Osteoblast (primary cell): ENCODE results near the gene NEU3. TPM values are rescaled to one million over a fixed set of nuclear protein-coding genes. Genes with fewer than 3 reads are reported as not detected.

Source experiments
- DNase-seq: peaks from one replicate; pipeline ENCODE4 v3.0.0; 2011; ENCODE audit warnings: low spot score, mixed read lengths; ENCODE audit not compliant: insufficient read length; ENCODE audit errors: missing footprints
- H2AFZ ChIP-seq: 2 replicates; pipeline ENCODE4 v1.6.0; 2011; ENCODE audit warnings: mild to moderate bottlenecking, low read length
- H3K27ac ChIP-seq: 2 replicates; pipeline ENCODE4 v1.5.1; 2011; ENCODE audit warnings: mild to moderate bottlenecking, low read depth, low read length, moderate library complexity
- H3K27me3 ChIP-seq: 2 replicates; pipeline ENCODE4 v1.6.0; 2012; ENCODE audit warnings: mild to moderate bottlenecking, control low read depth, inconsistent platforms, low read length, moderate library complexity; ENCODE audit not compliant: insufficient read depth
- H3K36me3 ChIP-seq: 2 replicates; pipeline ENCODE4 v1.5.1; 2011; ENCODE audit warnings: mild to moderate bottlenecking, low read length, control low read depth, moderate library complexity; ENCODE audit not compliant: insufficient read depth
- H3K4me1 ChIP-seq: 2 replicates; pipeline ENCODE4 v1.5.1; 2011; ENCODE audit warnings: mild to moderate bottlenecking, low read length, control low read depth, moderate library complexity; ENCODE audit not compliant: insufficient read depth
- H3K4me2 ChIP-seq: 2 replicates; pipeline ENCODE4 v1.6.0; 2011; ENCODE audit warnings: mild to moderate bottlenecking, low read length; ENCODE audit not compliant: insufficient read depth
- H3K4me3 ChIP-seq: fragments of 200-600 bp; sonication (generic); 3 replicates; pipeline ENCODE4 v1.5.1; 2012; ENCODE audit warnings: mild to moderate bottlenecking, low read length, inconsistent platforms; ENCODE audit not compliant: insufficient read depth
- H3K79me2 ChIP-seq: 2 replicates; pipeline ENCODE4 v1.6.0; 2012; ENCODE audit warnings: mild to moderate bottlenecking, low read length, control low read depth, inconsistent platforms; ENCODE audit not compliant: insufficient read depth
- H3K9me3 ChIP-seq: 2 replicates; pipeline ENCODE4 v1.5.1; 2011; ENCODE audit warnings: low read depth, low read length, control low read depth
- H4K20me1 ChIP-seq: 2 replicates; pipeline ENCODE4 v1.6.0; 2012; ENCODE audit warnings: mild to moderate bottlenecking, low read length, control low read depth; ENCODE audit not compliant: insufficient read depth
- CTCF ChIP-seq: IDR thresholded peaks from 2 replicates; pipeline ENCODE4 v1.5.1; 2011; ENCODE audit warnings: mild to moderate bottlenecking, low read depth, low read length, moderate library complexity; ENCODE audit errors: extremely low read depth
- total RNA-seq: library from RNA; depleted of rRNA; stranded (reverse); fragments of >200 nt; gene quantifications from 2 replicates; pipeline ENCODE4 v1.2.3, GENCODE V29; 2012

Gene NEU3
- total RNA-seq, 1 donor, result 6.9 TPM

- Histone ChIP-seq H3K27me3 (no peaks in the 10 kb centered on the region), H3K4me3 (no peak overlapping the region), H2AFZ (no peak overlapping the region), H3K9me3 (no peaks in the 10 kb centered on the region), H3K27ac (no peak overlapping the region), H3K79me2 (no peaks in the 10 kb centered on the region), H3K4me2 (no peak overlapping the region), H3K4me1 (peaks cover 22% of the 10 kb centered on the region), H3K36me3 (no peaks in the 10 kb centered on the region), H4K20me1 (no peaks in the 10 kb centered on the region)
- TF ChIP-seq CTCF, result no peak
- no peak for DNase-seq
Observed at GRCh38 chr11:75033916-75034315, 45.2 kb downstream of the NEU3 start.

GRCh38 chr11:75035256-75035655 lies 46.5 kb downstream of the NEU3 start:
- Histone ChIP-seq H3K36me3 (no peaks in the 10 kb centered on the region), H3K79me2 (no peaks in the 10 kb centered on the region), H4K20me1 (no peaks in the 10 kb centered on the region), H3K9me3 (no peaks in the 10 kb centered on the region), H3K4me2 (no peak overlapping the region), H3K27ac (no peak overlapping the region), H3K4me1 (peaks cover 17% of the 10 kb centered on the region), H3K4me3 (no peak overlapping the region), H3K27me3 (no peaks in the 10 kb centered on the region), H2AFZ (no peak overlapping the region)
- peak; percentile 66 for DNase-seq
- no peak for TF ChIP-seq CTCF

- Histone ChIP-seq H3K27ac (no peak overlapping the region), H3K36me3 (no peaks in the 10 kb centered on the region), H3K9me3 (no peaks in the 10 kb centered on the region), H4K20me1 (no peaks in the 10 kb centered on the region), H3K4me1 (peaks cover 10% of the 10 kb centered on the region), H3K79me2 (no peaks in the 10 kb centered on the region), H3K4me3 (no peak overlapping the region), H2AFZ (no peak overlapping the region), H3K4me2 (no peak overlapping the region), H3K27me3 (no peaks in the 10 kb centered on the region)
- DNase-seq, result no peak
- no peak for TF ChIP-seq CTCF
Observed at GRCh38 chr11:75035911-75036565, 47.3 kb downstream of the NEU3 start.

DNA sequence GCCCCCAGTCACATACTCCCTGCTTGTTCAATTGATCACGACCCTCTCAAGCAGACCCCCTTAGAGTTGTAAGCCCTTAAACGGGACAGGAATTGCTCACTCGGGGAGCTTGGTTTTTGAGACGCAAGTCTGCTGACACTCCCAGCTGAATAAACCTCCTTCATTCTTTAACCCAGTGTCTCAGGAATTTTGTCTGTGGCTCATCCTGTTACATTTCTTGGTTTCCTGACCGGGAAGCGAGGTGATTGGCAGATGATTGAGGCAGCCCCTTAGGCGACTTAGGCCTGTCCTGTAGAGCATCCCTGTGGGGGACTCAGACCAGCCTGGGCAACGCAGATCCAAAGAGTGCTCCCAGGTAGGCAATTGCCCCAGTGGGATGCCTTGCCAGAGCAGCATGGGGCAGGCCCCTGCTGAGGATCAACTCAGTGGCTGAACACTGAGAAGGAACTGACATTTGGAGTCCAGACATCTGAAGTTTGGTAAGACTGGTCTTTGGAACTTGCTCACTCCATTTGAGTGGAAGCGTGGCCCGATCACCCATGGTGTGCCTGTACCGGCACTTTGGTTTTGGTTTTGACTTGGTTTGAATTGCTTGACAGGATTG lies 51.5 kb downstream of the NEU3 start:
- H3K27ac ChIP-seq, result no peak overlapping the region
- no peak overlapping the region for H3K4me2 ChIP-seq
- no peaks in the 10 kb centered on the region for H3K79me2 ChIP-seq
- peaks cover 6% of the 10 kb centered on the region for H3K27me3 ChIP-seq
- H3K4me1 ChIP-seq, result no peaks in the 10 kb centered on the region
- H3K4me3 ChIP-seq, result no peak overlapping the region
- no peak overlapping the region for H2AFZ ChIP-seq
- no peak for DNase-seq
- no peaks in the 10 kb centered on the region for H4K20me1 ChIP-seq
- H3K36me3 ChIP-seq, result no peaks in the 10 kb centered on the region
- no peaks in the 10 kb centered on the region for H3K9me3 ChIP-seq
- no peak for TF ChIP-seq CTCF
